Ovary (tissue), 3 donors: ENCODE measurements around the gene TSSK6.

Experiments
- CTCF ChIP-seq, 3 donors: fragments of 450-650 bp in 2 of 3; fragments of 200-600 bp in 1 of 3; IDR thresholded peaks; one replicate each; pipeline versions ENCODE4 v1.5.1 to v1.8.0; 2016 to 2022; ENCODE audit warnings: antibody characterized with exemption in 3 of 3, mild to moderate bottlenecking in 1 of 3
- EP300 ChIP-seq: sonication (generic); formaldehyde crosslinking; IDR thresholded peaks from one replicate; pipeline ENCODE4 v1.6.1; 2017; ENCODE audit warnings: antibody characterized with exemption
- donor health status: DM: no; HTN: no; CAD: no.

GRCh38 chr19:19558636-19559035, 43.3 kb upstream of the TSSK6 start:
- no peak for TF ChIP-seq CTCF (IDR thresholded peaks at IDR 0.05)
- TF ChIP-seq EP300 = no peak
